Common myeloid progenitor, CD34-positive (primary cell): ENCODE results near the gene WDR90.

ENCODE experiments used
- CTCF ChIA-PET: fragments of 350-600 bp; sonication (Branson Sonifier 250); formaldehyde crosslinking; loops from one replicate; lab custom pipeline; 2021; ENCODE audit warnings: antibody characterized with exemption; lab: Charles Lee
- POLR2A ChIA-PET: fragments of 350-600 bp; sonication (Branson Sonifier 250); formaldehyde crosslinking; loops from one replicate; lab custom pipeline; 2021; ENCODE audit warnings: antibody characterized with exemption; lab: Charles Lee
- DNase-seq, 3 donors: peaks; one replicate each; pipeline versions ENCODE4 v3.0.0 to v3.0.0-alpha.2; 2013
- H3K27ac ChIP-seq, 2 experiments: 1 replicate in 1 of 2; 2 replicates in 1 of 2; pipeline ENCODE4 v1.7.0; 2013; ENCODE audit warnings: inconsistent platforms in 2 of 2, low read length in 2 of 2, mild to moderate bottlenecking in 2 of 2, low read depth in 1 of 2, moderate library complexity in 1 of 2; ENCODE audit not compliant: severe bottlenecking in 2 of 2, insufficient read depth in 1 of 2, poor library complexity in 1 of 2
- H3K27me3 ChIP-seq, 5 experiments: replicated peaks in 2 of 5; 1 replicate in 3 of 5; 2 replicates in 2 of 5; pipeline versions ENCODE4 v1.6.1 to v1.7.0; 2013; ENCODE audit warnings: low read length in 4 of 5, mild to moderate bottlenecking in 2 of 5, moderate library complexity in 2 of 5, inconsistent platforms in 1 of 5; ENCODE audit not compliant: insufficient read depth in 5 of 5, control insufficient read depth in 4 of 5
- H3K36me3 ChIP-seq, 4 experiments: 1 replicate in 2 of 4; 2 replicates in 2 of 4; pipeline versions ENCODE4 v1.6.1 to v1.7.0; 2013; ENCODE audit warnings: low read length in 3 of 4, control low read depth in 1 of 4, mild to moderate bottlenecking in 1 of 4; ENCODE audit not compliant: control insufficient read depth in 4 of 4, insufficient read depth in 4 of 4
- H3K4me1 ChIP-seq, 4 experiments: 1 replicate in 3 of 4; 2 replicates in 1 of 4; pipeline versions ENCODE4 v1.6.1 to v1.7.1; 2013; ENCODE audit warnings: low read length in 3 of 4, mild to moderate bottlenecking in 3 of 4, control low read depth in 1 of 4, inconsistent platforms in 1 of 4, moderate library complexity in 1 of 4; ENCODE audit not compliant: control insufficient read depth in 4 of 4, insufficient read depth in 4 of 4; ENCODE audit errors: control extremely low read depth in 1 of 4
- H3K4me3 ChIP-seq, 7 experiments: 1 replicate in 4 of 7; 2 replicates in 3 of 7; pipeline versions ENCODE4 v1.5.1 to v1.7.0; 2013; ENCODE audit warnings: mild to moderate bottlenecking in 7 of 7, low read length in 6 of 7, moderate library complexity in 6 of 7, inconsistent platforms in 2 of 7, low read depth in 2 of 7, control low read depth in 1 of 7; ENCODE audit not compliant: insufficient read depth in 4 of 7, control insufficient read depth in 1 of 7; ENCODE audit errors: extremely low read depth in 1 of 7
- H3K9me3 ChIP-seq, 5 experiments: 1 replicate in 4 of 5; 2 replicates in 1 of 5; pipeline versions ENCODE4 v1.6.1 to v1.7.1; 2013; ENCODE audit warnings: low read length in 4 of 5, mild to moderate bottlenecking in 2 of 5, inconsistent platforms in 1 of 5, low read depth in 1 of 5, moderate library complexity in 1 of 5; ENCODE audit not compliant: control insufficient read depth in 4 of 5, insufficient read depth in 2 of 5; ENCODE audit errors: control extremely low read depth in 1 of 5
- WGBS: methylation state at CpG from one replicate; pipeline ENCODE4 v1.1.5; 2013; ENCODE audit not compliant: insufficient coverage; 5-methylcytosine and 5-hydroxymethylcytosine counted together

Gene WDR90

GRCh38 chr16:626787-627453 is 22.2 kb upstream of the WDR90 start:
- no peak overlapping the region for H3K27ac ChIP-seq

GRCh38 chr16:627454-628239 is 21.5 kb upstream of the WDR90 start:
- peaks cover 0 to 7% (median 0%) of the 10 kb centered on the region in 5 experiments for H3K27me3 ChIP-seq
- H3K4me3 ChIP-seq = no peak overlapping the region
- ChIA-PET POLR2A (no interaction called here), CTCF (no interaction called here)
- H3K9me3 ChIP-seq = no peaks in the 10 kb centered on the region
- H3K4me1 ChIP-seq = peaks cover 0 to 8% (median 7%) of the 10 kb centered on the region in 4 experiments
- H3K27ac ChIP-seq = no peak overlapping the region
- H3K36me3 ChIP-seq = peaks cover 2 to 46% (median 17%) of the 10 kb centered on the region in 4 experiments
- DNase-seq = no peak
- 94% methylated on average over 34 of the region's 50 CpGs for WGBS

More at GRCh38 chr16:626787-627453, 22.2 kb upstream of the WDR90 start:
- no peak for DNase-seq
- CTCF ChIA-PET = interaction anchor here (1.4 kb wide), 1 partner anchor 17 kb away, joined by 3 read pairs; no protein-coding TSS in a partner anchor
- Histone ChIP-seq H3K4me3 (no peak overlapping the region), H3K36me3 (peaks cover 2 to 39% (median 16%) of the 10 kb centered on the region in 4 experiments), H3K4me1 (peaks cover 0 to 8% (median 7%) of the 10 kb centered on the region in 4 experiments), H3K27me3 (peaks cover 0 to 7% (median 0%) of the 10 kb centered on the region in 5 experiments), H3K9me3 (no peaks in the 10 kb centered on the region)
- POLR2A ChIA-PET = no interaction called here
- WGBS = 96% methylated on average over 27 of the region's 29 CpGs

GRCh38 chr16:628321-629061 is 20.7 kb upstream of the WDR90 start:
- POLR2A ChIA-PET = no interaction called here
- Histone ChIP-seq H3K9me3 (no peaks in the 10 kb centered on the region), H3K27ac (no peak overlapping the region), H3K4me3 (no peak overlapping the region), H3K36me3 (peaks cover 3 to 52% (median 23%) of the 10 kb centered on the region in 4 experiments), H3K4me1 (peaks cover 0 to 8% (median 7%) of the 10 kb centered on the region in 4 experiments), H3K27me3 (peaks cover 0 to 7% (median 0%) of the 10 kb centered on the region in 5 experiments)
- CTCF ChIA-PET = no interaction called here
- DNase-seq = no peak
- WGBS = 97% methylated on average over 32 of the region's 33 CpGs

- Histone ChIP-seq H3K27ac (no peak overlapping the region), H3K36me3 (peaks cover 3 to 60% (median 28%) of the 10 kb centered on the region in 4 experiments), H3K27me3 (peaks cover 0 to 7% (median 0%) of the 10 kb centered on the region in 5 experiments), H3K4me3 (no peak overlapping the region), H3K4me1 (peaks cover 0 to 8% (median 7%) of the 10 kb centered on the region in 4 experiments), H3K9me3 (no peaks in the 10 kb centered on the region)
- CTCF ChIA-PET = no interaction called here
- POLR2A ChIA-PET = no interaction called here
- no peak for DNase-seq
- 96% methylated on average over 27 of the region's 29 CpGs for WGBS
Observed at GRCh38 chr16:629185-629832, 19.9 kb upstream of the WDR90 start.

GRCh38 chr16:629833-630248 is 19.3 kb upstream of the WDR90 start:
- Histone ChIP-seq H3K9me3 (no peaks in the 10 kb centered on the region), H3K4me1 (peaks cover 0 to 9% (median 7%) of the 10 kb centered on the region in 4 experiments), H3K27me3 (peaks cover 0 to 7% (median 0%) of the 10 kb centered on the region in 5 experiments), H3K4me3 (no peak overlapping the region), H3K27ac (no peak overlapping the region), H3K36me3 (peaks cover 3 to 63% (median 31%) of the 10 kb centered on the region in 4 experiments)
- ChIA-PET CTCF (no interaction called here), POLR2A (no interaction called here)
- 80% methylated on average over 9 of the region's 11 CpGs for WGBS
- no peak for DNase-seq

- H3K4me3 ChIP-seq = no peak overlapping the region
- CTCF ChIA-PET = no interaction called here
Observed at GRCh38 chr16:630249-630814, 18.8 kb upstream of the WDR90 start.

More at GRCh38 chr16:630249-630814, 18.8 kb upstream of the WDR90 start:
- POLR2A ChIA-PET = no interaction called here
- 50% methylated on average over 24 of the region's 29 CpGs for WGBS
- peaks cover 0 to 14% (median 12%) of the 10 kb centered on the region in 4 experiments for H3K4me1 ChIP-seq
- no peak for DNase-seq
- no peaks in the 10 kb centered on the region for H3K9me3 ChIP-seq
- peaks cover 1 to 58% (median 31%) of the 10 kb centered on the region in 4 experiments for H3K36me3 ChIP-seq
- H3K27ac ChIP-seq = no peak overlapping the region
- peaks cover 0 to 7% (median 0%) of the 10 kb centered on the region in 5 experiments for H3K27me3 ChIP-seq
